Measurements from ENCODE around the gene LAPTM4A. TPM values are rescaled to one million over a fixed set of nuclear protein-coding genes. Genes with fewer than 3 reads are reported as not detected.

Gene LAPTM4A
- total RNA-seq, 4 donors from 2014 or later: 126 to 309 (median 263) TPM

DNA sequence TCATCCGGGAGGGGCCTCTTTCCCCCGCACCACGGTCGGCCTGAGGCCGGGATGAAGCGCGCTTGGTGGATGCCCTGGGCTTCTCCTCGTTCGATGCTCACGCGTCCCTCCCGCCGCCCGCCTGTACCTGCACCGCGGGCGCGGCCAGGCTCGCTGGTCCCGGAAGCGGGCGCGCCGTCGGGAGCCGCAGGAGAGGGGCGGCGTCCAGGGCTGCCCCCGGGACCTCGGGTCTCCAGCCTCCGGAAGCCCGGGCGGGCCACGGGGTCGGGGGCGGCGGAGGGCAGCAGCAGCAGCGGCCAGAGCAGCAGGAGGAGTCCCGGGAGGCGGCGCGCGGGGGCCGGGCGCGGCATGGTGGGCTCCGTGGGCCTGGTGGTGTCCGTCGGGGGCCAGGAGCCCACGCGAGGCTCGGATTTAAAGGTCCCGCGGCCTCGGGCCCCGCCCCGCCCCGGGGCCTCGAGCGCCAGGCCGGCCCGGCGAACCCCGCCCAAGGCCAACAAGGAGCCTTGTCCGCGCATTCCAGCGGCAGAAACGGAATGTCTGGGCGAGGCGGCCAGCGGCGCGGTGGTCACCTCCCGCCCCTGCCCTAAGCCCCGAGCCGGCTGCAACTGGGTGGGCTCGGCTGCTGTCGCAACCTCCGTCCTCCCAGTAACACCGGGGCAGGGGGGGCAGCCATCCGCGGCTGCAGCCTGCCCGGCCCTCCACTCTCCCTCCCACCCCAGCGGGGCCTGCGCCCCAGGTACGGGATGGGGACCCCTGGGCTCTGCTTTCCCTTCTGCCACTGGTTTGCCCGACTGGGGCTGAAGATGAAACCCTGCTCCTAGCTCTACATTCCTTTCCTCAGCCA, 38.9 kb downstream of the LAPTM4A start, which contains the start of gene MATN3:
Gene MATN3, minus strand, starts transcription at position 387 of the 844 bp plus-strand sequence. Its CDS starts 37 bp downstream, at position 350.
- TF ChIP-seq, protein P1, sequence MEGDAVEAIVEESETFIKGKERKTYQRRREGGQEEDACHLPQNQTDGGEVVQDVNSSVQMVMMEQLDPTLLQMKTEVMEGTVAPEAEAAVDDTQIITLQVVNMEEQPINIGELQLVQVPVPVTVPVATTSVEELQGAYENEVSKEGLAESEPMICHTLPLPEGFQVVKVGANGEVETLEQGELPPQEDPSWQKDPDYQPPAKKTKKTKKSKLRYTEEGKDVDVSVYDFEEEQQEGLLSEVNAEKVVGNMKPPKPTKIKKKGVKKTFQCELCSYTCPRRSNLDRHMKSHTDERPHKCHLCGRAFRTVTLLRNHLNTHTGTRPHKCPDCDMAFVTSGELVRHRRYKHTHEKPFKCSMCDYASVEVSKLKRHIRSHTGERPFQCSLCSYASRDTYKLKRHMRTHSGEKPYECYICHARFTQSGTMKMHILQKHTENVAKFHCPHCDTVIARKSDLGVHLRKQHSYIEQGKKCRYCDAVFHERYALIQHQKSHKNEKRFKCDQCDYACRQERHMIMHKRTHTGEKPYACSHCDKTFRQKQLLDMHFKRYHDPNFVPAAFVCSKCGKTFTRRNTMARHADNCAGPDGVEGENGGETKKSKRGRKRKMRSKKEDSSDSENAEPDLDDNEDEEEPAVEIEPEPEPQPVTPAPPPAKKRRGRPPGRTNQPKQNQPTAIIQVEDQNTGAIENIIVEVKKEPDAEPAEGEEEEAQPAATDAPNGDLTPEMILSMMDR (IDR thresholded peaks at IDR 0.05; ENCODE audit: low read depth): no peak

DNA sequence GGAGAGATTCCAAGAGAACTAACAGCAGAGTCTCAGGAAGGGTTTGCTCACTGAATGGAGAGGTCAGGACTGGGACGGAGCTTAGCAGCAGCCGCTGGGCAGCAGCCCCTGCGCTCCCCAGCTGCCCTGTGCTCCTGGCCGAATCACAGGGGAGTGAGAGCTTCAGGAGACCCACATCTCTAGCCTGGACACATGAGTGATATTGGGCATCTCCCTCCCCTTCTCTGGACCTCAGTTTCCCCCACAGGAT, 39.5 kb downstream of the LAPTM4A start:
- TF ChIP-seq, protein P1 (IDR thresholded peaks at IDR 0.05; ENCODE audit: low read depth): no peak

DNA sequence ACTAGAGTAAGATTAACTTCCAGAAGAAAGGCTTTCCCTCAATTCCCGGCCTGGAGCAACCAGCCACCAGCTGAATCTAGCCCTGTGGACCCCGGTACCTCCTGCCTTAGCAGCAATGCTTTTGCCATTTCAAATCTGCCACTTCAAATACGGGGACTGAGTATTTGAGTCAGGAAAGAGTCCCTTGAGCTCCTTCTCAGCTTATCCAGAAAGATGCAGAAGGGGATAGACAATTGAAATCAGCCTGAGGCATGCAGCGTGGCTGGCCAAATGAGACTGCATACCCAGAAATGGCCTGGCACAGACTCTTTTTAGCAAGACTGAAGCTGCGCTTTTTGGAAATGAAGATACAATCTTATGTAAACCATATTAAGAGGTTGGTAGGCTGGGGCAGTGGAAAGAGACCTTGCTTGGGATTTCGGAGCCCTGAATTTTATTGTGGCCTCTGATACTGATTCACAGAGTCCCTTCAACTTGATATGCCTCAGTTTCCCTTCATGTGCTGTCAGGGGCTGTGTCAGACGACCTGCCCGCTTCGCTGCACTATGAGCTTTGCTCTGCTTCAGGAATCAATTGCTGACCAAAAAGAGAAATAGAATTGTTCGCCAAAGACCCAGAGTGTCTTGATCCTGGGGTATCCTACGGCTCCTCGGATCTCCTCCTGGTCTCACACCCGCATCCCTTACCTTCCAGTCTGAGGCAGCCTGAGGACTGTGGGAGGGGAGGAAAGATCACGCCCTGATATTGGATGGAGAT, 40.0 kb downstream of the LAPTM4A start:
- TF ChIP-seq, protein P1 (IDR thresholded peaks at IDR 0.05; ENCODE audit: low read depth): no peak

DNA sequence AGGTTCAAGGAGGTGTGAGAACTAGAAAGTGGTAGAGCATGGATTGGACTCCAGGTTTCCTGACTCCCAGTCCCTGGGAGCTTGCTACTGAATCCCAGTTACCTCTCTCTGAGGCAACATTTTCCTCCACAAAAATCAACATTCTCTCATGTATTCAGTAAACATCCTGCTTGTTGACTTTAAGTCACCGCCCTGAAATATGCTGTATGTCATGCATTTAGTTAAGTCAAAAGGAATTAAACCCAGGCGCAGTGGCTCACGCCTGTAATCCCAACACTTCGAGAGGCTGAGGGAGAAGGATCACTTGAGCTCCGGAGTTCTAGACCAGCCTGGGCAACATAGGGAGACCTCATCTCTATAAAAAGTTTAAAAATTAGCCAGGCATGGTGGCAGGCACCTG, 42.7 kb downstream of the LAPTM4A start:
- TF ChIP-seq, protein P1 (IDR thresholded peaks at IDR 0.05; ENCODE audit: low read depth): no peak

DNA sequence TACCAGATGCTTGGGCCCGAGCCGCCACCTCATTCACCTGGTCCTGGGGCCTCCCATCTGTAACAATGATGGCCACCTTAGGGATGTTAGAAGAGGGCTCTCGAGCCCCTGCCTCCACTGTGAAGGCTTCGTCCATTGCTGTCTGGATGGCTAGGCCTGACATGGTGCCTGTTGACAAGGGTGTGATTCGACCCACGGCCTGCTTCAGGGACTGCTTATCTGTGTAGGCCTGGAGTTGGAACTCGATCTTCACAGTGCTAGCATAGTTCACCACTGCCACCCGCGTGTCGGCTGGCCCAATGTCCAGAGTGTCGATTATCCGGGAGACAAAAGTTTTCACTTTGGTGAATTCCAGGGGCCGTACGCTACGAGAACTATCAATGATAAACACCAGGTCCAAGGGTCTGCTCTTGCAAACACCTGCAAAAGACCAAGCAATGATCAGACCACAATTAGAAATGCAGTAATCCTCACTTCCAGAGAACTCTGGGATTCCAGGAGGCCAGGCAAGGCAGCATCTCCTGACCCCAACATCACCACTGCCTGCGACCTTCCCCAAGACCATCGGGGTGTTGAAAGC, 45.4 kb downstream of the LAPTM4A start:
- TF ChIP-seq, protein P1 (IDR thresholded peaks at IDR 0.05; ENCODE audit: low read depth): no peak

DNA sequence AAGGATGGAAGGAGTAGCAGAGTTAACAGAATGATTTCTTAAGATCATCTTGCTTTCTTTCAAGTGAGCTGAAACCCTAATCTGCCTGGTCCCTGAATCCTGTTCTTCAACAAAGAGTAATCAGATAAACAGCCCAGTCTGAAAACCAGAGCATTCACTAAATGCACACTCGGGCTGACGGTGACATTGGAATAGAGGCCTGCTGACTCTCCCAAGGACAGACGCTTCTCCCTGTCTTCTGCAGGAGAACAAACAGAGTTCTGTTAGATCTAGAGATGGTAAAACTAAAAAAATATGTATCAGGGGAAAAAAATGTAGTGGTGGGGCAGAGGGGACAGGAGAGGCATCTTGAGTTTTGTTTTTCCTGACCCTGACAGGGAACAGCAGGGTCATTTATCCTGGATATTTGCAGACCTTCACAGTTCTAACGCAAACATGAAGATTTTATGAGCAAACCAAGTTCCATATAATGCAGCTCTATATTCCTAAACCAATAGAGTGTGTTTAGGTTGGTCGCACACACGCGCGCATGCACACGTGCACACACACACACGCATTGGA, 46.3 kb downstream of the LAPTM4A start:
- TF ChIP-seq, protein P1 (IDR thresholded peaks at IDR 0.05; ENCODE audit: low read depth): no peak
